Mesenchymal stem cell (in vitro differentiated cells and primary cell): ENCODE results near the gene SUPT20HL1.
A peak's percentile ranks its signal among the peaks of the same experiment; 100 is the strongest.

Source experiments
- DNase-seq: peaks from one replicate; pipeline ENCODE4 v3.0.0-alpha.2; 2013
- H2AFZ ChIP-seq: one replicate; pipeline ENCODE4 v1.6.1; 2013; ENCODE audit warnings: low read depth, mild to moderate bottlenecking, control low read depth, inconsistent platforms, low read length, moderate library complexity
- H2AK5ac ChIP-seq: 2 replicates; pipeline ENCODE4 v1.6.1; 2013; ENCODE audit warnings: low read length, moderate library complexity, mild to moderate bottlenecking, inconsistent platforms; ENCODE audit not compliant: severe bottlenecking
- H2BK120ac ChIP-seq: one replicate; pipeline ENCODE4 v1.6.1; 2013; ENCODE audit warnings: low read depth, mild to moderate bottlenecking, inconsistent platforms, low read length, moderate library complexity
- H2BK12ac ChIP-seq, 2 experiments: one replicate each; pipeline ENCODE4 v1.6.1; 2013; ENCODE audit warnings: inconsistent platforms in 2 of 2, low read length in 2 of 2, mild to moderate bottlenecking in 2 of 2, moderate library complexity in 2 of 2, control low read depth in 1 of 2
- H2BK15ac ChIP-seq: one replicate; pipeline ENCODE4 v1.6.1; 2013; ENCODE audit warnings: mild to moderate bottlenecking, low read depth, inconsistent platforms; ENCODE audit not compliant: poor library complexity, severe bottlenecking
- H2BK5ac ChIP-seq: 2 replicates; pipeline ENCODE4 v1.6.1; 2013; ENCODE audit warnings: low read depth, mild to moderate bottlenecking, low read length, control low read depth, inconsistent platforms; ENCODE audit not compliant: poor library complexity, severe bottlenecking
- H3K14ac ChIP-seq, 2 experiments: one replicate each; pipeline ENCODE4 v1.6.1; 2013; ENCODE audit warnings: inconsistent platforms in 2 of 2, low read length in 2 of 2, control low read depth in 1 of 2, mild to moderate bottlenecking in 1 of 2, moderate library complexity in 1 of 2
- H3K18ac ChIP-seq, 2 experiments: one replicate each; pipeline ENCODE4 v1.6.1; 2013; ENCODE audit warnings: inconsistent platforms in 2 of 2, low read length in 2 of 2, control low read depth in 1 of 2, low read depth in 1 of 2, mild to moderate bottlenecking in 1 of 2
- H3K23ac ChIP-seq, 2 experiments: one replicate each; pipeline ENCODE4 v1.6.1; 2013; ENCODE audit warnings: inconsistent platforms in 2 of 2, low read length in 2 of 2, mild to moderate bottlenecking in 2 of 2, moderate library complexity in 2 of 2, control low read depth in 1 of 2
- H3K27ac ChIP-seq: 2 replicates; pipeline ENCODE4 v1.5.1; 2013; ENCODE audit warnings: mild to moderate bottlenecking, moderate library complexity, low read length, control low read depth, inconsistent platforms; ENCODE audit not compliant: poor library complexity, severe bottlenecking
- H3K27me3 ChIP-seq, 2 experiments: 2 replicates each; pipeline versions ENCODE4 v1.6.1 to v1.7.0; 2013; ENCODE audit warnings: low read length in 2 of 2, mild to moderate bottlenecking in 2 of 2, moderate library complexity in 2 of 2, control low read depth in 1 of 2, inconsistent platforms in 1 of 2; ENCODE audit not compliant: control insufficient read depth in 1 of 2, insufficient read depth in 1 of 2
- H3K36me3 ChIP-seq, 2 experiments: 2 replicates each; pipeline versions ENCODE4 v1.6.1 to v1.7.0; 2013; ENCODE audit warnings: low read length in 2 of 2, control low read depth in 1 of 2, inconsistent platforms in 1 of 2, low read depth in 1 of 2, mild to moderate bottlenecking in 1 of 2; ENCODE audit not compliant: insufficient read depth in 2 of 2, control insufficient read depth in 1 of 2
- H3K4ac ChIP-seq, 2 experiments: one replicate each; pipeline ENCODE4 v1.6.1; 2013; ENCODE audit warnings: inconsistent platforms in 2 of 2, low read length in 2 of 2, mild to moderate bottlenecking in 2 of 2, moderate library complexity in 2 of 2, control low read depth in 1 of 2, low read depth in 1 of 2
- H3K4me1 ChIP-seq: 2 replicates; pipeline ENCODE4 v1.6.1; 2013; ENCODE audit warnings: low read depth, low read length, control low read depth; ENCODE audit not compliant: control insufficient read depth, insufficient read depth
- H3K4me2 ChIP-seq: 2 replicates; pipeline ENCODE4 v1.6.1; 2013; ENCODE audit warnings: low read length, mild to moderate bottlenecking, inconsistent platforms; ENCODE audit not compliant: poor library complexity, severe bottlenecking
- H3K4me3 ChIP-seq, 2 experiments: 2 replicates each; pipeline versions ENCODE4 v1.5.1 to v1.7.0; 2013; ENCODE audit warnings: low read length in 2 of 2, mild to moderate bottlenecking in 2 of 2, control low read depth in 1 of 2, low read depth in 1 of 2; ENCODE audit not compliant: insufficient read depth in 1 of 2
- H3K79me1 ChIP-seq: replicated peaks from 2 replicates; pipeline ENCODE4 v1.6.1; 2013; ENCODE audit warnings: mild to moderate bottlenecking, control low read depth, low read length, inconsistent platforms; ENCODE audit not compliant: poor library complexity, severe bottlenecking
- H3K9ac ChIP-seq: 2 replicates; pipeline ENCODE4 v1.7.0; 2013; ENCODE audit warnings: mild to moderate bottlenecking, low read length, moderate library complexity
- H3K9me3 ChIP-seq: 2 replicates; pipeline ENCODE4 v1.7.0; 2013; ENCODE audit warnings: mild to moderate bottlenecking, low read length; ENCODE audit not compliant: control insufficient read depth
- H4K8ac ChIP-seq: one replicate; pipeline ENCODE4 v1.6.1; 2013; ENCODE audit warnings: inconsistent platforms, mild to moderate bottlenecking, low read length, moderate library complexity
- H4K91ac ChIP-seq: one replicate; pipeline ENCODE4 v1.6.1; 2013; ENCODE audit warnings: mild to moderate bottlenecking, low read length, inconsistent platforms
- WGBS: methylation state at CpG from one replicate; pipeline ENCODE4 v1.1.7; 2013; ENCODE audit warnings: mixed read lengths; 5-methylcytosine and 5-hydroxymethylcytosine counted together

The SUPT20HL1 gene

DNA sequence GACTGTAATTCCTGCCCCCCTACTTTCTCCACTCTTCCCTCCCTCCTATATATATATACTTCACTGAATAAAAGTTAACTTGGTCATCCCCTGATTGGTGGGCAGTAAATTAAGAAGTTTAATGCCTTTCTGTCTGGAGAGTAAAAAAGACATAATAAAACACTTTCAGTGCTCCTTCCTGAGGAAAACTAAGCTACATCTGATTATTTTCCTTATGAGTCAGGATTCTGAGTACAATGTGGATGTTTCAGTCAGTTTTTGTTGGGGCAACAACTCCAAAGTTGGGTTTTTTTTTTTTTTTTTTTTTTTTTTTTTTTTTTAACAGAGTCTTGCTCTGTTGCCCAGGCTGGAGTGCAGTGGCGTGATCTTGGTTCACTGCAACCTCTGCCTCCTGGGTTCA is 24.6 kb upstream of the SUPT20HL1 start:
- H3K9ac ChIP-seq: peak overlapping the region; percentile 59
- H2BK5ac ChIP-seq: no peak overlapping the region
- no peak overlapping the region for H3K4me2 ChIP-seq
- peaks cover 0 to 6% of the 10 kb centered on the region in 2 experiments for H3K27me3 ChIP-seq
- no peak overlapping the region for H3K27ac ChIP-seq
- H3K9me3 ChIP-seq: no peaks in the 10 kb centered on the region
- no peaks in the 10 kb centered on the region for H3K79me1 ChIP-seq
- no peak overlapping the region for H3K4ac ChIP-seq
- H3K36me3 ChIP-seq: no peaks in the 10 kb centered on the region
- no peak overlapping the region for H2AFZ ChIP-seq
- H3K4me1 ChIP-seq: no peaks in the 10 kb centered on the region
- no peak overlapping the region for H2BK120ac ChIP-seq
- H4K91ac ChIP-seq: no peak overlapping the region
- H3K14ac ChIP-seq: no peak overlapping the region
- WGBS: no CpG with 5 or more reads among the region's 1 CpG
- H2BK15ac ChIP-seq: no peak overlapping the region
- H3K4me3 ChIP-seq: no peak overlapping the region
- no peak overlapping the region for H2BK12ac ChIP-seq
- no peak for DNase-seq
- H4K8ac ChIP-seq: no peak overlapping the region
- H3K23ac ChIP-seq: no peak overlapping the region
- no peak overlapping the region for H3K18ac ChIP-seq
- no peak overlapping the region for H2AK5ac ChIP-seq

DNA sequence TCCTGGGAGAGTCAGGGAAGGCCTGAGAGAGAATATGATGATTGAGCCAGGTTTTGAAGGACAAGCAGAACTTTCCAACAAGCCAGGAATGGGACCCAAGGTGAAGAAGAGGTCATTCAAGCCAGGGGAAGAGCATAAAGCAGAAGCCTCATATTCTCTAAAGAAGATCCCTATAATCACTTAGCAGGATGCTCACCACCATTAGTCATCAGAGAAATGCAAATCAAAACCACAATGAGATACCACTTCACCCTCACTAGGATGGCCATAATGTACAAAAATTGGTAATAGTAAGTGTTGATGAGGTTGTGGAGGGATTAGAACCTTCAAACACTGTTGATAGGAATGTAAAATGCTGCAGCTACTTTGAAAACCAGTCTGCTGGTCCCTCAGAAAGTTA is 20.5 kb upstream of the SUPT20HL1 start:
- Histone ChIP-seq H4K8ac (no peak overlapping the region), H3K14ac (no peak overlapping the region), H2AK5ac (no peak overlapping the region), H3K27ac (no peak overlapping the region), H2BK120ac (no peak overlapping the region), H3K4me2 (no peak overlapping the region), H4K91ac (no peak overlapping the region), H3K4me1 (no peaks in the 10 kb centered on the region), H2BK5ac (no peak overlapping the region), H2BK12ac (no peak overlapping the region), H2AFZ (no peak overlapping the region), H3K79me1 (no peaks in the 10 kb centered on the region), H2BK15ac (no peak overlapping the region), H3K36me3 (no peaks in the 10 kb centered on the region), H3K27me3 (peaks cover 0 to 4% of the 10 kb centered on the region in 2 experiments), H3K4ac (no peak overlapping the region), H3K18ac (no peak overlapping the region), H3K23ac (no peak overlapping the region), H3K4me3 (no peak overlapping the region), H3K9ac (no peak overlapping the region), H3K9me3 (no peaks in the 10 kb centered on the region)
- DNase-seq: no peak

DNA sequence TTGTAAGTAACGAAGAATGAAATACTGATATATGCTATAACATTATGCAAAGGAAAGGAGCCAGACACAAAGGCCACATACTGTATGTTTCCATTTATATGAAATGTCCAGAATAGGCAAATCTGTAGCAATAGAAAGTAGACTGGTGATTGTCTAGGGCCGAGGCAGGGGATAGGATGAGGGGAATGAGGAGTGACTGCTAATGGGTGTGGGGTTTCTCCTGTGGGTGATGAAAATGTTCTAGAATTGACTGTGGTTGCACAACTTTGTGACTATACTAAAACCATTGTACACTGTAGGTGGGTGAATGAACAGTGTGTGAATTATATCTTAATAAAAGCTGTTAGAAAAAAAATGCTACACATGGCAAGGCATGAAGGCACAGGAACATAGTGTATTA is 19.9 kb upstream of the SUPT20HL1 start:
- Histone ChIP-seq H2BK12ac (no peak overlapping the region), H3K4ac (no peak overlapping the region), H2BK120ac (no peak overlapping the region), H2AFZ (no peak overlapping the region), H3K27me3 (peaks cover 0 to 4% of the 10 kb centered on the region in 2 experiments), H3K4me3 (no peak overlapping the region), H2BK15ac (no peak overlapping the region), H3K9me3 (no peaks in the 10 kb centered on the region), H4K8ac (no peak overlapping the region), H3K14ac (no peak overlapping the region), H3K23ac (no peak overlapping the region), H3K4me2 (no peak overlapping the region), H3K36me3 (no peaks in the 10 kb centered on the region), H4K91ac (no peak overlapping the region), H2BK5ac (no peak overlapping the region), H2AK5ac (no peak overlapping the region), H3K79me1 (no peaks in the 10 kb centered on the region), H3K9ac (no peak overlapping the region), H3K18ac (no peak overlapping the region), H3K4me1 (no peaks in the 10 kb centered on the region), H3K27ac (no peak overlapping the region)
- WGBS: 95% methylated on average over 1 of the region's 2 CpGs
- DNase-seq: no peak

DNA sequence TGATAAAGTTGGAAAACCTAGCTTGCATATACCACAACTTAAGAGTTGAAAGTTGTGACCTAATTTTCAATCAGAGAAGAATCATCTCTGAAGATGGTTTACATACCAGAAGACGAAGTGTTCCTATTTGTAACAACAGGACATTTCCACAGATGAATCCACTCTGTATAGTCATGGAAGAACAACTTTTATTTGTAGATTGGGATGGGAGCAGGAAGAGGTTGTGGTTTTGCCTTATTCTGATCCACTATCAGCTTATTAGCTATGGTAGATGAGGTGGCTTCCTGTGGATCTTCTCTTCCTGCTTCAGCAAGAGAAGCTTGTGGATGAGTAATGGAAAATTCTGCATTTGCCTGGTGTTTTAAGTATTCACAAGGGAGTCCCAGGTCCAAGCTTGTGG is 18.6 kb upstream of the SUPT20HL1 start:
- DNase-seq: peak; percentile 78
- Histone ChIP-seq H3K23ac (no peak overlapping the region), H3K18ac (no peak overlapping the region), H3K4me3 (no peak overlapping the region), H3K36me3 (no peaks in the 10 kb centered on the region), H3K79me1 (no peaks in the 10 kb centered on the region), H2BK120ac (no peak overlapping the region), H2AFZ (no peak overlapping the region), H3K27me3 (peaks cover 0 to 8% of the 10 kb centered on the region in 2 experiments), H4K8ac (no peak overlapping the region), H3K14ac (no peak overlapping the region), H2AK5ac (no peak overlapping the region), H2BK12ac (no peak overlapping the region), H3K27ac (no peak overlapping the region), H2BK5ac (no peak overlapping the region), H3K4me1 (no peaks in the 10 kb centered on the region), H3K9me3 (no peaks in the 10 kb centered on the region), H3K9ac (peak overlapping the region; percentile 62), H4K91ac (no peak overlapping the region), H3K4ac (no peak overlapping the region), H2BK15ac (no peak overlapping the region), H3K4me2 (no peak overlapping the region)
- WGBS: no CpG with 5 or more reads among the region's 1 CpG
